Stimulated activated CD4-positive, alpha-beta T cell treated with anti-CD3 and anti-CD28 coated beads, Interleukin-4, amount 100 ng/mL, for 48 hours (primary cell): ENCODE results near the gene DYNC1H1.

Experiments used
- DNase-seq, 2 donors: peaks; one replicate each; pipeline ENCODE4 v3.0.0-alpha.2; 2020; ENCODE audit warnings: low read depth in 2 of 2

Gene DYNC1H1

DNA sequence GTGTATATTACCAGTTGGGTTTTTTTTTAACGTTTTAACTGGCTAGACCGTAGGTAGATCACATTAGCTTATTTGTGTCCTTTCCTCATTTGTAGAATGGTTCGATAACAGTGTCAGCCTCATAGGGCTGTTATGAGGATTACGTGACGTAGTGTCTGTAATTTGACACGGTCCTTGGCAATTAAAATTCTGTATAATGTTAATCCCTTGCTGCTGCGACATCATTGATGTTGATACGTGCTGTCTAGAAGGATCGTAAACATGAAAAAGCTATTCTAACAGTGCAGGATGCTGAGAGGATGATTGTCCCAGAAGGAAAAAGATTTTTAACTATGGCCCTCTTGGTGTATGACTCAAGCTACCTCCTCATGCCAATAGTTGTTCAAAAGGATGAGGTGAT lies 71.5 kb downstream of the DYNC1H1 start:
- no peak for DNase-seq

GRCh38 chr14:102037686-102038085 lies 73.3 kb downstream of the DYNC1H1 start:
- no peak for DNase-seq

GRCh38 chr14:102039157-102039556 lies 74.8 kb downstream of the DYNC1H1 start:
- DNase-seq: no peak

DNA sequence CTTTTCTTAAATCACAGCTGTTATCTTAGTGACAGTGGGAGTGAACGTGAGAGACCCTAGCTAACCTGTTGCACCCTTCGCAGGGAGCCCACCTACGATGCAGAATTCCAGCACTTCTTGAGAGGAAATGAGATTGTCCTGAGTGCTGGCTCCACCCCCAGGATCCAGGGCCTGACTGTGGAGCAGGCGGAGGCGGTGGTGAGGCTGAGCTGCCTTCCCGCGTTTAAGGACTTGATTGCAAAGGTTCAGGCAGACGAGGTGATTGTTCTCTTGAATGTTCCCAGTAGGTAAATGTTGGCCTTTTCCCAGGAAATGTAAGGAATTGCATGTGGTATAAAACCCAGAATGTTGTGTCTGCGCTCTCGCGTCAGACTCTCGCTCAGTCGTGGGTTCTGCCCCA lies 75.8 kb downstream of the DYNC1H1 start:
- DNase-seq: no peak

- no peak for DNase-seq
Observed at GRCh38 chr14:102042699-102043098, 78.3 kb downstream of the DYNC1H1 start.

- no peak for DNase-seq
Observed at GRCh38 chr14:102043251-102044025, 79.1 kb downstream of the DYNC1H1 start.

- DNase-seq: no peak
Observed at GRCh38 chr14:102044566-102044965, 80.2 kb downstream of the DYNC1H1 start.

DNA sequence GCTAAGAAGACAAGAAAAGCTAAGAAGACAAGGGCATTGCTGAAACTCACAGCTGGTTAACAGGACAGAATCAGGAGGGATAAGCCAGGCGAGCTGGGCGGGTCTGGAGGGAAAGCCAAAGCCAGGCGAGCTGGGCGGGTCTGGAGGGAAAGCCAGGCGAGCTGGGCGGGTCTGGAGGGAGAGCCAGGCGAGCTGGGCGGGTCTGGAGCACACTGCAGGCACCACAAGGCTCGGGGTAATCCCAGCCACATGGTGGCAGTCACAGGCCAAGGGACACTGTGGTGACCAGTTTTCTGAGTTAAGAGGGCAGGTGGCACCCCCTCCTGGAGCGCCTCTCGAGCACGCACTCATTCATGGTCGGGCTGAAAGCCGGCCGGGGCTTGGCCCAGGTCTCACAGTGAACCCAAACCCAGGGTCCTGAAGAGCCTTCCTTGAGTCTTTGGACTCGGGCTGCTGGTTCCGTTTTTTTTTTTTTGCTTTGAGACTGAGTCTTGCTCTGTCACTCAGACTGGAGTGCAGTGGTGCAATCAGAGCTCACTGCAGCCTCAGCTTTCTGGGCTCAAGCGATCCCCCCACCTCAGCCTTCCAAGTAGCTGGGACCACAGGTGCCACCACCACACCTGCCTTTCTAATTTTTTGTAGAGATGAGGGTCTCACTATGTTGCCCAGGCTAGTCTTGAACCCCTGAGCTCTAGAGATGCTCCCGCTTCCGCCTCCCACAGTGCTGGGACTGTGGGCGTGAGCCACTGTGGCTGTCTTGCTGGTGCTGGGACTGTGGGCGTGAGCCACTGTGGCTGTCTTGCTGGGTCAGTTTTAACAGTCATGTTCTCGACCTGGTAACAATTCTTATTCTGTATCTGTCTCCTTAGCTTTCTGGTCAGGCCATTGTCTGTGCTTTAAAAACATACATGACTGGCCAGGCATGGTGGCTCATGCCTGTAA lies 82.2 kb downstream of the DYNC1H1 start:
- DNase-seq: peak in 1 of 2 donors; percentile 5

DNA sequence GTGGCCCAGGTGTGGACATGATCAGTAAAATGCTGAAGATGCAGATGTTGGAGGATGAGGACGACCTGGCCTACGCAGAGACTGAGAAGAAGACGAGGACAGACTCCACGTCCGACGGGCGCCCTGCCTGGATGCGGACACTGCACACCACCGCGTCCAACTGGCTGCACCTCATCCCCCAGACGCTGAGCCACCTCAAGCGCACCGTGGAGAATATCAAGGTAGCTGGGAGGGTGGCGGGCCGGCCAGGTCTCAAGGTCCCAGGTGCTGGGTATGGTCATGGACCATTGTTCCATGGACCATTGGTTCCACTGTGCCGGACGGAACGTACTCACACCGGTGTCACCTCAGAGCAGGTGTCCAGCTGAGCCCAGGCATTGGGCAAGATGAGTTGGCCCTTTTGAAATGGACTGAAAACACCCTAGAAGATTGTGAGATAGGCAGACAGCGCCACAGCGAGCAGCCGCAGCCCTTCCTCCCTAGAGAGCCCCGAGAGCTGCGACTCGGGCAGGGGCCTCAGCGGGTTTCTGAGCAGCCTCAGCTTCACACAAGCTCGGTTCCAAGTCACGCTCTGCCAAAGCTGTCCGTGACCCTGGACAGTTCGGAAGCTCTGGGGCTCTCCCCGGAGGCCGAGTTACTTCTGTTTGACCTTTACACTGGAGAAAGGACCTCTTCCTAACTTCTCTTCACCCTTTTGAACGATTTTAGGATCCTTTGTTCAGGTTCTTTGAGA lies 83.6 kb downstream of the DYNC1H1 start:
- DNase-seq: no peak

DNA sequence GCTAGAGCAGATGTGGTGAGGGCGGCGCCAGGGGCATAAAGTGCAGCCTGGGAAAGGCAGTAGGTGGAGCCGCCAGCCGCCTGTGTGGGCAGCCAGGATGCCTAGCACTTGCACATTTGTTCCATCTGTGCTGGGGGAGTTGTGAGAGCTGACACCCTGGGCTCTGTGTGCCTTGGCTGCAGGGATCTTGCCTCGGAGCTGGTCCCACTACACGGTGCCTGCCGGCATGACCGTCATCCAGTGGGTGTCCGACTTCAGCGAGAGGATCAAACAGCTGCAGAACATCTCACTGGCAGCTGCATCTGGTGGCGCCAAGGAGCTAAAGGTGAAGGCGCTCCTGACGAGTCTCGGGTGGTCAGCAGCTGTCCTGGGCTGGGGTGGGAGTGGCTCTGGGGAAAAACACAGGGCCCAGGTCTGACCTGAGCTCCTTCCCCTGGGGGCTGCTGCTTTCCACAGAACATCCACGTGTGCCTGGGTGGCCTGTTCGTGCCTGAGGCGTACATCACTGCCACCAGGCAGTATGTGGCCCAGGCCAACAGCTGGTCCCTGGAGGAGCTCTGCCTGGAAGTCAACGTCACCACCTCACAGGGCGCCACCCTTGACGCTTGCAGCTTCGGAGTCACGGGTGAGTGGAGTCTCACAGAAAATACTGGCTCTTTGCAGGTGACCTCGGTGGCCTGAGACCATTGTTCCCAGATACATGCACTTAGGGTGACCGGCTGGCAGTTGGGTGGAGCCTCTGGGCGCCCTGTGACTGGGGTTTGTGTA lies 85.1 kb downstream of the DYNC1H1 start:
- DNase-seq: no peak

- DNase-seq: no peak
Observed at GRCh38 chr14:102050026-102050405, 85.6 kb downstream of the DYNC1H1 start.

DNA sequence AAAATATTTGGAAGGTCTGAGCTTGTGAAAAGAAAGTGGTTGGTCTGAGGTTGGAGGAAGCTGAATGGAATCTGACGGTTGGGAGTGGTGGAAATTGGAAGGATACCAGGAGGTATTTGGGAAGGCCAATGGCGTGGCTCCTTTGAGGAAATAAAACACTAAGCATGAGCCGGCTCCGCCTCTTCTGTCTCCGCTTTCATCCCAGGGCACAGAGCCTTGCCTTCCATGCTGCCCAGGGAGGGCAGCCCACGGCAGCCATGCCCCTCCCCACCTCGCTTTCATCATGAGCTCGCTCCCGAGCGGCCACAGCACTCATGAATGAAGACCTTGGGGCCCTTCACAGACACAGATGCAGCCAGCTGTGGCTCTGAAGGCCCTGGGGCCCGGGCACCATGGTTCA lies 86.3 kb downstream of the DYNC1H1 start:
- DNase-seq: no peak

- no peak for DNase-seq
Observed at GRCh38 chr14:102052522-102052921, 88.1 kb downstream of the DYNC1H1 start.

GRCh38 chr14:102055181-102055901 lies 91.0 kb downstream of the DYNC1H1 start:
- DNase-seq: no peak

GRCh38 chr14:102056694-102057442 lies 92.5 kb downstream of the DYNC1H1 start:
- DNase-seq: no peak

DNA sequence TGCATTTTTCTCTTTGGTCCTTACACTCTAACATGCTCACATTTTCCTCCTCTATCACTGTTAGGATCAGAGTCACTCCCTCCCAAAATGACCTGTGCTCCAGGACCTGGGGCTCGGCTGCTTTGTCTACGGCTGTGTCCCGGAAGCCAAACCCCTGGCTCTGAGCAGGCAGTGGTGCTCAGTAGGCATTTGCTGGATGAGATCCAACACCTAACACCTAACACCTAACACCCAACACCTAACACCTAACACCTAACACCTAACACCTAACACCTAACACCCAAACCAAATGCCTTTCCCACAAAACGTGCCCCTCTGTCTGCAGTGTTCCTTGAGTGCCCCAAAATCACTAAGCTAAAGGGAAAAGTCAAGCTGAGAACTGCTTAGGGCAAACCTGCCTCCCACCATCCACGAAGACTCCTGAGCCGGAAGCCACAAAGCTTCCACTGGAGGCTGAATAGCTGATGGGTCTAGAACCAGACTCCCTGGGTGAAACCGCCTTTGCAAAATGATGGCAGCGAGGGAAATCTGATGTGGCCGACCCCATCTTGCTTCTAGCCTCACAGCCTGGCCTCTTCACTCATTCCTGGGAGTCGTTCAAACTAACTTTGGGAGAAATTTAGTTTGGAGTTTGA lies 93.2 kb downstream of the DYNC1H1 start:
- no peak for DNase-seq

DNA sequence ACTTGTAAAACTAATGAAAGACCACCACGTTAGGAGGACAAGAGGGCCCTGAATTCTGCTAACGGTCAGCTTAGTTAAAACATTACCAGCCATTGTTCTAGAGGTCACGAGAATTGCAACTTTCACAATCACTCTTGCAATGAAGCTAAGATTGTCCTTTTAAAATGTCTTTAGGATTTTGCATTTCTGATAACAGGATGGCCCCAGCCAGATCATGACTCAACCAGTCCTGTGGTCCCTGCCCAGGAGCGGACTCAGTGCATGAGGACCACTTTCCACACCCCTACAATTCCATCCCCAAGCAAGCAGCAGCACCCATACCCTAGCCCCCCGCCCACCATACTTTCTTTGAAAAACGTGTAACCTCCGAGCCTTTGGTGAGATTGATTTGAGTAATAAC lies 93.8 kb downstream of the DYNC1H1 start:
- DNase-seq: no peak

DNA sequence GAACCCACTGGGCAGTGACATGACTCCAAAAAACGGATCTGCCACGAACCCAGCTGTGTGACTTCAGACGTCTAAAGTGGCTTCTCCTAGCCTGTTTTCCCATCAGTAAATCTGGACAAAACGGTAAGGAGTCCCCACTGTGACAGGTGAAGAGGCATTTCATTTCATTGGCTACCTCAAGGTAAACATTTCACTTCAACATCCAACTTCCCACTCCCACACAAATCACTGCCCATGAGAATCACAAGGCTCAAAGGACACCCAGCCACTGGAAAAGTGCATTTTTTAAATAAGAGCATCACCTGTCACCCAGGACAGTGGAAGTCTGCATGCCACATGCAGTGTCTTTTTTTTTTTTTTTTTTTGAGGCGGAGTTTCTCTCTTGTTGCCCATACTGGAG lies 94.6 kb downstream of the DYNC1H1 start:
- no peak for DNase-seq

- DNase-seq: peak; percentile 60 to 63
Observed at GRCh38 chr14:102063109-102063807, 98.9 kb downstream of the DYNC1H1 start.
